ENCODE results near the gene DNAH11. TPM values are rescaled to one million over a fixed set of nuclear protein-coding genes. Genes with fewer than 3 reads are reported as not detected.

DNAH11 gene
- total RNA-seq, 6 donors from 2014 or later, result 4.2 to 45.5 (median 12.0) TPM

GRCh38 chr7:21916629-21917028 lies 373.8 kb downstream of the DNAH11 start:
- DNase-seq (no peak), ATAC-seq (ENCODE audit: low FRiP score in 2 of 2) (no peak)
- Histone ChIP-seq H3K27ac (no peak overlapping the region), H3K36me3 (peaks cover 0 to 23% (median 10%) of the 10 kb centered on the region in 4 donors), H3K4me3 (no peak overlapping the region), H3K9me3 (no peaks in the 10 kb centered on the region), H3K27me3 (no peaks in the 10 kb centered on the region), H3K4me1 (no peaks in the 10 kb centered on the region)
- 93 to 95% methylated on average over 5 of the region's 5 CpGs for WGBS, 2 donors
- no peak for TF ChIP-seq POLR2AphosphoS5 (IDR thresholded peaks at IDR 0.05)
- no peak for TF ChIP-seq CTCF (IDR thresholded peaks at IDR 0.05)
- TF ChIP-seq POLR2A (IDR thresholded peaks at IDR 0.05), result no peak
- no peak for TF ChIP-seq EP300 (IDR thresholded peaks at IDR 0.05)

DNA sequence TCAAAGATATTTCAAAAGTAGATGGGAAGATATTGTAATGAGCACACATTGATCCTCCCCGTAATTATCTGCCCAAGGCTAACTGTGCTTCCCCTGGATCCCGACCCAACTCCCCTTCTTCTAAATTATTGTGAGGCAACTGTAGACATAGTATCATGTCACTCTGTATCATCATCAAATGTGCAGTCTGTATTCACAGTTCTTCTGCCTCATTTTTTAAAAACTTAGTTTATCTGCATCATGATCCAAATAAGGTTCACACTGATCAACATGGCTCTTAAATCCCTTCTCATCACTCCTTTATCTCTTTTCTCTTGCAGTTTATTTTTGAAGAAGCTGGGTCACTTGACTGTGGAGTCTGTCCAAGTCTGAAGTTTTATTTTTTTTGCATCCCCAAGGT lies 375.4 kb downstream of the DNAH11 start:
- Histone ChIP-seq H3K36me3 (peaks cover 0 to 23% (median 9%) of the 10 kb centered on the region in 4 donors), H3K4me3 (no peak overlapping the region), H3K27me3 (no peaks in the 10 kb centered on the region), H3K27ac (no peak overlapping the region), H3K9me3 (no peaks in the 10 kb centered on the region), H3K4me1 (no peaks in the 10 kb centered on the region)
- TF ChIP-seq EP300 (IDR thresholded peaks at IDR 0.05), result no peak
- no peak for DNase-seq
- WGBS, 2 donors, result 94 to 97% methylated on average over 2 of the region's 2 CpGs
- no peak for ATAC-seq (ENCODE audit: low FRiP score in 2 of 2)

DNA sequence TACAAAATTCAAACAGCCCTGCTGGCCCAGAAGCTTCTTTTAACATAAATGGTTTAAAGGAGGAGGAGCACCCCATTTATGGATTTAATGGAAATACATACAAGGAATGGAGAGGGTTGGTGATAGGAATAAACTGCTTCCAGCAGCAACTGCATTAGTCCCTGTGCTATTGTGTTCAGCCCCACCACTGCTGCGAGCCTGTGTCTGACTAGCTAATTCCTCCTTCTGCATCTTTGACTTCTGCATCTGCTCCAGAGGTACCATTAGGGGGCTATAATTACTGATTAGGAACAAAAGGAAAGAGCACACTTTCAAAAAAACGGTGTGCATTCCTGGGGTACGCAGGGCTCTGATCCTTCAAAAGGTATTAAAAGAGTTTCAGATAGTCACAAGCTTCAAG lies 378.1 kb downstream of the DNAH11 start:
- WGBS, 2 donors, result 56 to 63% methylated on average over 3 of the region's 3 CpGs
- ATAC-seq (ENCODE audit: low FRiP score in 2 of 2) (no peak), DNase-seq (no peak)

GRCh38 chr7:21922605-21923004 lies 379.8 kb downstream of the DNAH11 start:
- Histone ChIP-seq H3K36me3 (no peaks in the 10 kb centered on the region), H3K27me3 (no peaks in the 10 kb centered on the region), H3K27ac (no peak overlapping the region), H3K9me3 (no peaks in the 10 kb centered on the region), H3K4me1 (no peaks in the 10 kb centered on the region), H3K4me3 (no peak overlapping the region)
- DNase-seq (no peak), ATAC-seq (ENCODE audit: low FRiP score in 2 of 2) (no peak)
- 70 to 80% methylated on average over 5 of the region's 5 CpGs for WGBS, 2 donors
- no peak for TF ChIP-seq EP300 (IDR thresholded peaks at IDR 0.05)
- TF ChIP-seq CTCF (IDR thresholded peaks at IDR 0.05), result no peak

More for the DNA sequence above, 378.1 kb downstream of the DNAH11 start:
- no peaks in the 10 kb centered on the region for H3K27me3 ChIP-seq
- H3K36me3 ChIP-seq, result peaks cover 0 to 4% (median 0%) of the 10 kb centered on the region in 4 donors
- no peak overlapping the region for H3K4me3 ChIP-seq
- no peaks in the 10 kb centered on the region for H3K4me1 ChIP-seq
- TF ChIP-seq EP300 (IDR thresholded peaks at IDR 0.05) (no peak), CTCF (IDR thresholded peaks at IDR 0.05) (no peak), POLR2A (IDR thresholded peaks at IDR 0.05) (no peak), POLR2AphosphoS5 (IDR thresholded peaks at IDR 0.05) (no peak)
- no peaks in the 10 kb centered on the region for H3K9me3 ChIP-seq
- H3K27ac ChIP-seq, result no peak overlapping the region

DNA sequence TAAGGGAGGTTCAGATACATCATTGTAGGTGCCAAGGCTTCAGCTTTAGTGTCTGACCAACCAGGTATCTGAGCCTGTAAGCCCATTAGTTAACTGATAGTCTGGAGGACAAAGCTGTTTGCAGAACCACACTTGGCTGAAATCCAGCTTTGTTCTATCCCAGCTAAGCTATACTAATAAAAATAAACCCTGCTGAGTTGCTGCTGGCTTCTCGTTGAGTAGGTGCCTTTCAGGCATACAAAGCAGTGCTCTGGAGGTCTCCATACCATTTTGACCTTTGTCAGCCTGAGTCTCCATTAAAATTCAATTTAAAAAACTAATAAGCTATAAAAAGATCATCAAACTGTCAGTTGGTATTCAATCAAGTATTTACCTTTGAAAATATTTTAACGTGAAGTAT lies 380.8 kb downstream of the DNAH11 start:
- Histone ChIP-seq H3K4me1 (no peaks in the 10 kb centered on the region), H3K4me3 (no peak overlapping the region), H3K27me3 (no peaks in the 10 kb centered on the region), H3K27ac (no peak overlapping the region), H3K36me3 (no peaks in the 10 kb centered on the region), H3K9me3 (no peaks in the 10 kb centered on the region)
- ATAC-seq (ENCODE audit: low FRiP score in 2 of 2) (no peak), DNase-seq (no peak)
- no peak for TF ChIP-seq POLR2AphosphoS5 (IDR thresholded peaks at IDR 0.05)
- no peak for TF ChIP-seq EP300 (IDR thresholded peaks at IDR 0.05)
- TF ChIP-seq CTCF (IDR thresholded peaks at IDR 0.05), result no peak
- TF ChIP-seq POLR2A (IDR thresholded peaks at IDR 0.05), result no peak
- WGBS, 2 donors, result 55 to 64% methylated on average over 2 of the region's 2 CpGs

All from upper lobe of left lung (tissue), 6 donors.